NCI-H524 (cell line): ENCODE measurements around the gene TACC2.

ENCODE experiments used
- DNase-seq, 2 experiments: peaks; one replicate each; lab custom pipeline; 2025; lab: John Stamatoyannopoulos, UW

TACC2 gene

GRCh38 chr10:122279725-122280141 is 290.8 kb downstream of the TACC2 start:
- DNase-seq: peak; percentile 19 to 52

- no peak for DNase-seq
Observed at GRCh38 chr10:122280156-122280555, 291.2 kb downstream of the TACC2 start.

GRCh38 chr10:122281018-122281626 is 292.2 kb downstream of the TACC2 start:
- no peak for DNase-seq

GRCh38 chr10:122281751-122282150 is 292.8 kb downstream of the TACC2 start:
- no peak for DNase-seq

- no peak for DNase-seq
Observed at GRCh38 chr10:122282253-122282671, 293.3 kb downstream of the TACC2 start.

- DNase-seq: no peak
Observed at GRCh38 chr10:122282909-122283308, 293.9 kb downstream of the TACC2 start.

GRCh38 chr10:122285506-122286444 is 296.8 kb downstream of the TACC2 start:
- no peak for DNase-seq

GRCh38 chr10:122286867-122287266 is 297.9 kb downstream of the TACC2 start:
- peak; percentile 8 to 49 for DNase-seq

GRCh38 chr10:122287570-122287969 is 298.6 kb downstream of the TACC2 start:
- no peak for DNase-seq

- no peak for DNase-seq
Observed at GRCh38 chr10:122288262-122288661, 299.3 kb downstream of the TACC2 start.

- no peak for DNase-seq
Observed at GRCh38 chr10:122288917-122289316, 300.0 kb downstream of the TACC2 start.

GRCh38 chr10:122290334-122290733 is 301.4 kb downstream of the TACC2 start:
- no peak for DNase-seq

- DNase-seq: no peak
Observed at GRCh38 chr10:122290833-122291532, 302.0 kb downstream of the TACC2 start.

GRCh38 chr10:122291739-122292138 is 302.8 kb downstream of the TACC2 start:
- DNase-seq: no peak

- DNase-seq: no peak
Observed at GRCh38 chr10:122292376-122292775, 303.4 kb downstream of the TACC2 start.

GRCh38 chr10:122293156-122293960 is 304.4 kb downstream of the TACC2 start:
- no peak for DNase-seq

GRCh38 chr10:122293961-122294380 is 305.0 kb downstream of the TACC2 start:
- DNase-seq: no peak

GRCh38 chr10:122294511-122295450 is 305.8 kb downstream of the TACC2 start:
- DNase-seq: no peak

- no peak for DNase-seq
Observed at GRCh38 chr10:122295451-122295809, 306.5 kb downstream of the TACC2 start.

- no peak for DNase-seq
Observed at GRCh38 chr10:122296363-122297120, 307.6 kb downstream of the TACC2 start.
